Measurements from ENCODE around the gene FAM163A.

The FAM163A gene

DNA sequence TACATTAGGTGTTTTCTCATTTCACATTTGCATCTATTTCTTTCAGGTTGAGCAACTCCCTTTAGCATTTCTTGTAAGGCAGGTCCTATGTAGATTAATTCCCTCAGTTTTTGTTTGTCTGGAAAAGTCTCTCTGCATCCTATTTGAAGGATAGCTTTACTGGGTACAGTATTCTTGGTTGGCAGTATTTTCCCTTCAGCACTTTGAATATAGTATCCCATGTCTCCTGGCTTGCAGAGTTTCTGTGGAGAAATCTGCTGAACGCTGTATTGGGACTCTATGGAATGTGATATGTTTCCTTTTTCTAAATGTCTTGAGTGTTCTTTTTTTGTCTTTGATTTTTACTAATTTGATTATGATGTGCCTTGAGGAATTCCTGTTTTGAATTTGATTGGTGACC lies 28.9 kb upstream of the FAM163A start:
- Histone ChIP-seq H3K27me3 (ENCODE audit: insufficient read depth, low read length, poor library complexity) (no peaks in the 10 kb centered on the region), H3K79me2 (ENCODE audit: insufficient read depth, low read length) (no peaks in the 10 kb centered on the region), H3K27ac (ENCODE audit: low read length) (no peak overlapping the region), H3K36me3 (ENCODE audit: insufficient read depth, low read length) (no peaks in the 10 kb centered on the region), H4K20me1 (ENCODE audit: insufficient read depth, low read length) (no peaks in the 10 kb centered on the region), H3K9me3 (ENCODE audit: insufficient read depth, low read length, severe bottlenecking) (peaks cover 22% of the 10 kb centered on the region), H3K9ac (ENCODE audit: low read depth, low read length) (no peak overlapping the region), H2AFZ (ENCODE audit: low read depth, low read length) (no peak overlapping the region), H3K4me3 (ENCODE audit: low read depth in 1 of 2, low read length in 2 of 2) (no peak overlapping the region), H3K4me1 (ENCODE audit: insufficient read depth, low read length) (no peaks in the 10 kb centered on the region), H3K4me2 (ENCODE audit: insufficient read depth, low read length) (no peak overlapping the region)
- no peak for ATAC-seq (ENCODE audit: insufficient read depth, low read depth)
- DNase-seq: no peak
- TF ChIP-seq, protein P1, sequence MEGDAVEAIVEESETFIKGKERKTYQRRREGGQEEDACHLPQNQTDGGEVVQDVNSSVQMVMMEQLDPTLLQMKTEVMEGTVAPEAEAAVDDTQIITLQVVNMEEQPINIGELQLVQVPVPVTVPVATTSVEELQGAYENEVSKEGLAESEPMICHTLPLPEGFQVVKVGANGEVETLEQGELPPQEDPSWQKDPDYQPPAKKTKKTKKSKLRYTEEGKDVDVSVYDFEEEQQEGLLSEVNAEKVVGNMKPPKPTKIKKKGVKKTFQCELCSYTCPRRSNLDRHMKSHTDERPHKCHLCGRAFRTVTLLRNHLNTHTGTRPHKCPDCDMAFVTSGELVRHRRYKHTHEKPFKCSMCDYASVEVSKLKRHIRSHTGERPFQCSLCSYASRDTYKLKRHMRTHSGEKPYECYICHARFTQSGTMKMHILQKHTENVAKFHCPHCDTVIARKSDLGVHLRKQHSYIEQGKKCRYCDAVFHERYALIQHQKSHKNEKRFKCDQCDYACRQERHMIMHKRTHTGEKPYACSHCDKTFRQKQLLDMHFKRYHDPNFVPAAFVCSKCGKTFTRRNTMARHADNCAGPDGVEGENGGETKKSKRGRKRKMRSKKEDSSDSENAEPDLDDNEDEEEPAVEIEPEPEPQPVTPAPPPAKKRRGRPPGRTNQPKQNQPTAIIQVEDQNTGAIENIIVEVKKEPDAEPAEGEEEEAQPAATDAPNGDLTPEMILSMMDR (IDR thresholded peaks at IDR 0.05; ENCODE audit: borderline replicate concordance, extremely low read depth, low read length, poor library complexity, severe bottlenecking): no peak

DNA sequence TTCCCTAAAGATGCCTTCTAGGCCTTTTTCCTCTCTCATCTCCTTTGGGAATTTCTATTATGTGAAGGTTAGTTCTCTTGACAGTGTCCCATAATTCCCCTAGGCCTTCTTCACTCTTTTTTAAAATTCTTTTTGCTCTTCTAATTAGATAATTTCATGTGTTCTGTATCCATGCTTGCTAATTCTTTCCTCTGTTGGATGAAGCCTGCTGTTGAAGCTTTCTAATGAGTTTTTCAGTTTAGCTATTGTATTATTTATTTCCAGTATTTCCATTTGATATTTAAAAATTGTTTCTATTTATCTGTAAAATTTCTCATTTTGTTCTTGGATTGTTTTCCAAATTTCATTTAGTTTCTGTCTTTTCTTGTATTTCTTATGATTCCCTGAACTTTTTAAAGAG lies 28.5 kb upstream of the FAM163A start:
- no peaks in the 10 kb centered on the region for H4K20me1 ChIP-seq (ENCODE audit: insufficient read depth, low read length)
- peaks cover 22% of the 10 kb centered on the region for H3K9me3 ChIP-seq (ENCODE audit: insufficient read depth, low read length, severe bottlenecking)
- no peak for ATAC-seq (ENCODE audit: insufficient read depth, low read depth)
- H3K4me1 ChIP-seq (ENCODE audit: insufficient read depth, low read length): no peaks in the 10 kb centered on the region
- no peak for DNase-seq
- H3K4me2 ChIP-seq (ENCODE audit: insufficient read depth, low read length): no peak overlapping the region
- no peaks in the 10 kb centered on the region for H3K79me2 ChIP-seq (ENCODE audit: insufficient read depth, low read length)
- no peak overlapping the region for H3K4me3 ChIP-seq (ENCODE audit: low read depth in 1 of 2, low read length in 2 of 2)
- no peaks in the 10 kb centered on the region for H3K27me3 ChIP-seq (ENCODE audit: insufficient read depth, low read length, poor library complexity)
- TF ChIP-seq EZH2 (IDR thresholded peaks at IDR 0.05; ENCODE audit: borderline replicate concordance, low read depth, low read length, severe bottlenecking): no peak
- TF ChIP-seq, protein P1 (IDR thresholded peaks at IDR 0.05; ENCODE audit: borderline replicate concordance, extremely low read depth, low read length, poor library complexity, severe bottlenecking): no peak
- H3K36me3 ChIP-seq (ENCODE audit: insufficient read depth, low read length): no peaks in the 10 kb centered on the region
- no peak overlapping the region for H2AFZ ChIP-seq (ENCODE audit: low read depth, low read length)
- no peak overlapping the region for H3K9ac ChIP-seq (ENCODE audit: low read depth, low read length)
- no peak overlapping the region for H3K27ac ChIP-seq (ENCODE audit: low read length)

DNA sequence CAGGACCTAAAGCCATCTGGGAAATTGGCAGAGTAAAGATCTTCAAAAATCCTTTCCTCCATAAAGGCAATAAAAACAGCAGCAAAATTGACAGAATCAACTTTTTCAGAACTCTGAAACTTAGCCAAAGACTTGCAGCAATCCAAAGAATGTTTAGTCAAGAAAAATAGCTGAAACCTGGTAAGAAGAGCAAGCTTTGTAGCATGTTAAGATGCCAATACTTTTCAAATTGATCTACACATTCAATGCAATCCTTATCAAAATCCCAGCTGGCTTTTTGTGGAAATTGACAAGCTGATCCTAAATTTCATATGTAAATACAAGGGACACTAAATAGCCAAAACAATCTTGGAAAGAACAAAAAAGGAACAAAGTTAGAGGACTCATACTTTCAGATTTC lies 23.8 kb upstream of the FAM163A start:
- ATAC-seq (ENCODE audit: insufficient read depth, low read depth) (no peak), DNase-seq (no peak)
- TF ChIP-seq EZH2 (IDR thresholded peaks at IDR 0.05; ENCODE audit: borderline replicate concordance, low read depth, low read length, severe bottlenecking): no peak
- TF ChIP-seq, protein P1 (IDR thresholded peaks at IDR 0.05; ENCODE audit: borderline replicate concordance, extremely low read depth, low read length, poor library complexity, severe bottlenecking): no peak
- Histone ChIP-seq H3K27ac (ENCODE audit: low read length) (no peak overlapping the region), H3K9ac (ENCODE audit: low read depth, low read length) (no peak overlapping the region), H3K4me2 (ENCODE audit: insufficient read depth, low read length) (no peak overlapping the region), H3K4me3 (ENCODE audit: low read depth in 1 of 2, low read length in 2 of 2) (no peak overlapping the region), H4K20me1 (ENCODE audit: insufficient read depth, low read length) (no peaks in the 10 kb centered on the region), H3K4me1 (ENCODE audit: insufficient read depth, low read length) (no peaks in the 10 kb centered on the region), H2AFZ (ENCODE audit: low read depth, low read length) (no peak overlapping the region), H3K9me3 (ENCODE audit: insufficient read depth, low read length, severe bottlenecking) (peaks cover 20% of the 10 kb centered on the region), H3K27me3 (ENCODE audit: insufficient read depth, low read length, poor library complexity) (no peaks in the 10 kb centered on the region), H3K36me3 (ENCODE audit: insufficient read depth, low read length) (no peaks in the 10 kb centered on the region), H3K79me2 (ENCODE audit: insufficient read depth, low read length) (no peaks in the 10 kb centered on the region)

DNA sequence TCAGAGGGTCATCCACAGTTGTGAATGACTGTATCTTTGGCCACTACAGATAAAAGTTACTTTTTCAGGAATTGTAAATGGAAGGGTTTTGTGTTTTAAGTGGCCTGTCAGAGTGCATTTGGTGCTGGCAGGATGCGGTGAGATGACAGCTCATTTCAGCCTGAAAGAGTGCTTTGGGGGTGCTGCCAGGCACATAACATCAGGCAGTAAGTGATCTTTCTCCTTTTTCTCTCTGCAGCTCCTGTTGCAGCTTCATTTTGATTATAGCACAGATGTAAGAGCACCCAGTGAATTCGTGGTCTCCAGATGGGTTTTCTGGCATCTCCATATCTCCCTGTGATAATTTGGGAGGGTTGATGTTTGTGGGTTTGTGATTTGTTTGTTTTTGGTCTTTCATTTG lies 14.8 kb upstream of the FAM163A start:
- TF ChIP-seq EZH2 (IDR thresholded peaks at IDR 0.05; ENCODE audit: borderline replicate concordance, low read depth, low read length, severe bottlenecking): no peak
- TF ChIP-seq, protein P1 (IDR thresholded peaks at IDR 0.05; ENCODE audit: borderline replicate concordance, extremely low read depth, low read length, poor library complexity, severe bottlenecking): no peak

More for the DNA sequence above, 14.8 kb upstream of the FAM163A start:
- Histone ChIP-seq H3K27ac (ENCODE audit: low read length) (no peak overlapping the region), H3K9me3 (ENCODE audit: insufficient read depth, low read length, severe bottlenecking) (no peaks in the 10 kb centered on the region), H4K20me1 (ENCODE audit: insufficient read depth, low read length) (no peaks in the 10 kb centered on the region), H2AFZ (ENCODE audit: low read depth, low read length) (no peak overlapping the region), H3K4me3 (ENCODE audit: low read depth in 1 of 2, low read length in 2 of 2) (no peak overlapping the region), H3K79me2 (ENCODE audit: insufficient read depth, low read length) (no peaks in the 10 kb centered on the region), H3K4me2 (ENCODE audit: insufficient read depth, low read length) (no peak overlapping the region), H3K9ac (ENCODE audit: low read depth, low read length) (no peak overlapping the region), H3K27me3 (ENCODE audit: insufficient read depth, low read length, poor library complexity) (peaks cover 27% of the 10 kb centered on the region), H3K36me3 (ENCODE audit: insufficient read depth, low read length) (no peaks in the 10 kb centered on the region), H3K4me1 (ENCODE audit: insufficient read depth, low read length) (no peaks in the 10 kb centered on the region)
- DNase-seq: no peak
- no peak for ATAC-seq (ENCODE audit: insufficient read depth, low read depth)

Measured in DND-41 (cell line).